Activated naive CD4-positive, alpha-beta T cell treated with anti-CD3 and anti-CD28 coated beads, Interleukin-2, amount 50 U/mL, for 72 hours (primary cell): Measurements from ENCODE around the gene PTPN9. TPM values are rescaled to one million over a fixed set of nuclear protein-coding genes. Genes with fewer than 3 reads are reported as not detected.

Source experiments
- ATAC-seq, 2 donors: fragments of 150-1000 bp; cut with Tn5 transposase; 2 replicates each; pipeline ENCODE4 v1.10.0; 2021; ENCODE audit warnings: mild to moderate bottlenecking in 2 of 2, moderate library complexity in 2 of 2
- DNase-seq, 2 donors: peaks; one replicate each; pipeline ENCODE4 v3.0.0; 2021 to 2022; ENCODE audit warnings: low spot score in 2 of 2
- H3K27ac Mint-ChIP-seq, 2 donors: one replicate each; pipeline ENCODE4 v1.8.0; 2022; ENCODE audit warnings: mild to moderate bottlenecking in 2 of 2, mixed read lengths in 2 of 2
- H3K36me3 Mint-ChIP-seq, 2 donors: one replicate each; pipeline ENCODE4 v1.8.0; 2022; ENCODE audit warnings: mixed read lengths in 2 of 2
- H3K9me3 Mint-ChIP-seq, 2 donors: one replicate each; pipeline ENCODE4 v1.8.0; 2022; ENCODE audit warnings: mixed read lengths in 2 of 2
- total RNA-seq, 2 donors: library from RNA; stranded (reverse); gene quantifications; one replicate each; pipeline ENCODE4 v1.2.3, GENCODE V29; 2022

Gene PTPN9
- total RNA-seq, 2 donors from 2014 or later = 11.6 to 14.4 TPM

DNA sequence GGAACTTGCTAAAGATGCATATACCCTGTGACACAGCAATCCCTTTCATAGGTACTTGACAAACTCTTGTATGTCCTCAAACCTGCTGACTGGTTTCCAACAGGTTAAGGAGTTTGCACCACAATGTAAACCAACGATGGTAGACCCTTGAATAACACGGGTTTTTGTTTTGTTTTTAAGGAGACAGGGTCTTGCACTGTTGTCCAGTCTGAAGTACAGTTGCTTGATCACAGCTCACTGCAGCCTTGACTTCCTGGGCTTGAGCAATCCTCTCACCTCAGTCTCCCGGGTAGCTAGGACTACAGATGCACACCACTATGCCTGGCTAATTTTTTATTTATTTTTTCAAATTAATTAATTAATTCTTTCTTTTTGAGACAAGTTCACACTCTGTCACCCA, 151.0 kb downstream of the PTPN9 start:
- DNase-seq = no peak
- Mint-ChIP-seq H3K9me3 (no peaks in the 10 kb centered on the region), H3K36me3 (peaks cover under 1 to 25% of the 10 kb centered on the region in 2 donors), H3K27ac (no peak overlapping the region)
- ATAC-seq = no peak

GRCh38 chr15:75425966-75426500, 153.1 kb downstream of the PTPN9 start:
- DNase-seq = no peak
- H3K9me3 Mint-ChIP-seq = no peaks in the 10 kb centered on the region
- H3K27ac Mint-ChIP-seq = no peak overlapping the region
- ATAC-seq = no peak
- H3K36me3 Mint-ChIP-seq = peaks cover 7 to 25% of the 10 kb centered on the region in 2 donors

GRCh38 chr15:75422554-75422953, 156.6 kb downstream of the PTPN9 start:
- Mint-ChIP-seq H3K36me3 (peaks cover 6 to 7% of the 10 kb centered on the region in 2 donors), H3K27ac (no peak overlapping the region), H3K9me3 (no peaks in the 10 kb centered on the region)
- ATAC-seq (no peak), DNase-seq (no peak)

DNA sequence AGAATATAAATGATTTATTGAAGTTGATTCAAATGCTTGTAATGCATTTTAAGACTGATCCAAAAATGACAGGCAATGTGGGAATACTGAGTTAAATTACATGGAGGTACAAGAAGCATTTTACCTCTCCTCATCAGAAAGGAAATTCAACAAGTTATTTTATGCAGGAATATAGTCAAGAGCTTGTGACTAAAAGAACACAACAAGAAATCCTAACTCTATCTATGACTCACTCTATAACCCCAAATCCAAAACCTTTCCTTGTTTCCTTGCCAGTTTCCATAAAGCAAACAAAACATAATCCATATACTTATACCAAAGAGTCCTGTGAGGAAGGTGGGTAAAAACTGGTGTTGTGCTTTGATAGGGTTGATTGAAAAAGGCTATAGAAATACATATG, 158.4 kb downstream of the PTPN9 start:
- H3K27ac Mint-ChIP-seq = no peak overlapping the region
- peaks cover 6 to 7% of the 10 kb centered on the region in 2 donors for H3K36me3 Mint-ChIP-seq
- DNase-seq (no peak), ATAC-seq (no peak)
- no peaks in the 10 kb centered on the region for H3K9me3 Mint-ChIP-seq

DNA sequence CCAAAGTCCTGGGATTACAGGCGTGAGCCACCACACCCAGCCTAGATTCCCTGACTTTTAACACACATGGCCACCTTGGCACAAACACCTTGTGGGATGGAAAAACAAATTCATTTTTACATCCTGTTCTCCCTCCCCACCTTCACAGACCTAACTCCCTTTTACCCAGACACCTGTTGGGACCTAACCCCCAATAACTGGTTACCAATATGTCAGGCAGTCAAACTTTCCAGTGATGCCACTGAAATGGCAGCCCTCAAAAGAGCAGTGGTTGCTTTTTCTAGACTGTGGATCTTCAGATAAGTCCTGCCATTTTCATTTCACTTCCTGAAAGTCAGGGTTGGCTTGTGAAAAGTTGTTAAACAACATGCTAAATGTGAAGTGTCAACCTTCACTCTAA, 162.5 kb downstream of the PTPN9 start:
- no peak for DNase-seq
- H3K9me3 Mint-ChIP-seq = no peaks in the 10 kb centered on the region
- peaks cover 1 to 22% of the 10 kb centered on the region in 2 donors for H3K36me3 Mint-ChIP-seq
- H3K27ac Mint-ChIP-seq = peak overlapping the region; percentile 55 to 77
- ATAC-seq = peak in 1 of 2 donors; percentile 74

Other genes starting within 250 kb of the PTPN9 start
- 100 to 1,000 TPM in 1 of 2 donors, 10 to 100 TPM in 1; 85.6 to 122 TPM for gene COMMD4, start 243.3 kb downstream of the PTPN9 start, total RNA-seq
- gene NEIL1, start 232.3 kb downstream of the PTPN9 start, total RNA-seq = 10 to 100 TPM in 1 of 2 donors, 1 to 10 TPM in 1; 9.4 to 20.4 TPM
- gene MAN2C1, start 210.7 kb downstream of the PTPN9 start, total RNA-seq = 100 to 1,000 TPM; 106 to 167 TPM
- 100 to 1,000 TPM; 104 to 123 TPM for gene SIN3A, start 127.6 kb downstream of the PTPN9 start, total RNA-seq
- gene SNUPN, start 46.4 kb upstream of the PTPN9 start, total RNA-seq = 10 to 100 TPM; 36.1 to 37.3 TPM
- gene IMP3, start 60.9 kb upstream of the PTPN9 start, total RNA-seq = 10 to 100 TPM; 66.5 to 93.8 TPM
- gene SNX33, start 68.6 kb upstream of the PTPN9 start, total RNA-seq = 1 to 10 TPM; 3.1 to 4.0 TPM
- gene CSPG4, start 133.5 kb upstream of the PTPN9 start, total RNA-seq = not detected